HEK293 (cell line): ENCODE data around the gene ADCY6.

Experiments used
- GLIS1 ChIP-seq: fragments of 450-650 bp; formaldehyde crosslinking; IDR thresholded peaks from 2 replicates; pipeline ENCODE4 v1.5.1; 2016; ENCODE audit warnings: missing biosample characterization, missing genetic modification characterization
- PRDM10 ChIP-seq: fragments of 450-650 bp; formaldehyde crosslinking; IDR thresholded peaks from 2 replicates; pipeline ENCODE4 v1.5.1; 2016; ENCODE audit warnings: missing biosample characterization, missing genetic modification characterization
- PRDM4 ChIP-seq: fragments of 450-650 bp; formaldehyde crosslinking; IDR thresholded peaks from 2 replicates; pipeline ENCODE4 v1.5.1; 2017; ENCODE audit warnings: missing biosample characterization, missing genetic modification characterization
- PRDM6 ChIP-seq: fragments of 450-650 bp; formaldehyde crosslinking; IDR thresholded peaks from 2 replicates; pipeline ENCODE4 v1.5.1; 2017; ENCODE audit warnings: missing biosample characterization, missing genetic modification characterization
- RBAK ChIP-seq: fragments of 450-650 bp; formaldehyde crosslinking; IDR thresholded peaks from 2 replicates; pipeline ENCODE4 v1.5.1; 2016; ENCODE audit warnings: missing biosample characterization, missing genetic modification characterization
- SCRT1 ChIP-seq: fragments of 450-650 bp; formaldehyde crosslinking; IDR thresholded peaks from 2 replicates; pipeline ENCODE4 v1.5.1; 2016; ENCODE audit warnings: missing biosample characterization, missing genetic modification characterization, borderline replicate concordance
- SETDB1 ChIP-seq: IDR thresholded peaks from one replicate; pipeline ENCODE4 v1.6.1; 2017; ENCODE audit warnings: mild to moderate bottlenecking, low read length, moderate library complexity, mixed read lengths; ENCODE audit not compliant: insufficient read length
- SP3 ChIP-seq: fragments of 450-650 bp; formaldehyde crosslinking; IDR thresholded peaks from 2 replicates; pipeline ENCODE4 v1.5.1; 2016; ENCODE audit warnings: missing biosample characterization, missing genetic modification characterization
- TRIM28 ChIP-seq: IDR thresholded peaks from 2 replicates; pipeline ENCODE4 v1.6.1; 2011; ENCODE audit warnings: low read length, control low read depth, borderline replicate concordance
- WT1 ChIP-seq: fragments of 450-650 bp; formaldehyde crosslinking; IDR thresholded peaks from 2 replicates; pipeline ENCODE4 v1.5.1; 2016; ENCODE audit warnings: missing biosample characterization, missing genetic modification characterization
- ZBTB11 ChIP-seq: fragments of 450-650 bp; formaldehyde crosslinking; conservative IDR thresholded peaks from 2 replicates; pipeline ENCODE4 v1.5.1; 2016; ENCODE audit warnings: low read depth, missing biosample characterization, missing genetic modification characterization
- ZBTB48 ChIP-seq: fragments of 450-650 bp; formaldehyde crosslinking; IDR thresholded peaks from 2 replicates; pipeline ENCODE4 v1.5.1; 2016; ENCODE audit warnings: missing biosample characterization, missing genetic modification characterization
- ZBTB8A ChIP-seq: fragments of 450-650 bp; formaldehyde crosslinking; IDR thresholded peaks from 2 replicates; pipeline ENCODE4 v1.5.1; 2016; ENCODE audit warnings: missing biosample characterization, missing genetic modification characterization
- ZNF184 ChIP-seq: fragments of 450-650 bp; IDR thresholded peaks from 2 replicates; pipeline ENCODE4 v1.5.1; 2018; ENCODE audit warnings: missing biosample characterization, mild to moderate bottlenecking, missing genetic modification characterization
- ZNF202 ChIP-seq: fragments of 450-650 bp; formaldehyde crosslinking; IDR thresholded peaks from 2 replicates; pipeline ENCODE4 v1.5.1; 2016; ENCODE audit warnings: missing biosample characterization, missing genetic modification characterization, borderline replicate concordance
- ZNF280D ChIP-seq: fragments of 450-650 bp; formaldehyde crosslinking; IDR thresholded peaks from 2 replicates; pipeline ENCODE4 v1.5.1; 2016; ENCODE audit warnings: missing biosample characterization, missing genetic modification characterization
- ZNF292 ChIP-seq: fragments of 450-650 bp; formaldehyde crosslinking; IDR thresholded peaks from 2 replicates; pipeline ENCODE4 v1.5.1; 2016; ENCODE audit warnings: low read depth, missing biosample characterization, missing genetic modification characterization, borderline replicate concordance
- ZNF341 ChIP-seq: fragments of 450-650 bp; formaldehyde crosslinking; IDR thresholded peaks from 2 replicates; pipeline ENCODE4; 2016; ENCODE audit warnings: low read depth, missing biosample characterization, missing genetic modification characterization
- ZNF555 ChIP-seq: fragments of 450-650 bp; formaldehyde crosslinking; conservative IDR thresholded peaks from 2 replicates; pipeline ENCODE4 v1.5.1; 2017; ENCODE audit warnings: missing biosample characterization, mild to moderate bottlenecking, missing genetic modification characterization, inconsistent platforms
- ZNF560 ChIP-seq: fragments of 450-650 bp; formaldehyde crosslinking; IDR thresholded peaks from 2 replicates; pipeline ENCODE4 v1.5.1; 2017; ENCODE audit warnings: missing biosample characterization, missing genetic modification characterization, borderline replicate concordance
- ZNF624 ChIP-seq: fragments of 450-650 bp; formaldehyde crosslinking; IDR thresholded peaks from 2 replicates; pipeline ENCODE4 v1.5.1; 2017; ENCODE audit warnings: missing biosample characterization, missing genetic modification characterization
- ZNF768 ChIP-seq: fragments of 450-650 bp; formaldehyde crosslinking; IDR thresholded peaks from 2 replicates; pipeline ENCODE4 v1.5.1; 2018; ENCODE audit warnings: missing biosample characterization, mild to moderate bottlenecking, missing genetic modification characterization
- ZNF777 ChIP-seq: fragments of 450-650 bp; formaldehyde crosslinking; IDR thresholded peaks from 2 replicates; pipeline ENCODE4 v1.5.1; 2017; ENCODE audit warnings: missing biosample characterization, missing genetic modification characterization, borderline replicate concordance

ADCY6 gene

GRCh38 chr12:48788854-48789775 is at the start of gene ADCY6 (continued):
- TF ChIP-seq PRDM6 (tag by site-specific recombination) (no peak), PRDM4 (tag by site-specific recombination) (no peak), ZBTB11 (peak; percentile 54), ZNF555 (tag by site-specific recombination) (no peak), ZNF768 (tag by site-specific recombination) (no peak), RBAK (no peak), ZNF777 (tag by site-specific recombination) (no peak), ZNF202 (tag by site-specific recombination) (no peak), ZNF341 (tag by site-specific recombination) (peak; percentile 44; the same call in 1 of the 2 replicates), ZNF560 (tag by site-specific recombination) (no peak), SCRT1 (no peak), ZNF624 (tag by site-specific recombination) (no peak), ZBTB8A (tag by site-specific recombination) (no peak; the same call in 1 of the 2 replicates), ZNF184 (tag by site-specific recombination) (no peak), SP3 (tag by site-specific recombination) (peak; percentile 78), ZNF280D (tag by site-specific recombination) (no peak), PRDM10 (tag by site-specific recombination) (peak; percentile 24; the same call in 1 of the 2 replicates), TRIM28 (no peak), GLIS1 (tag by site-specific recombination) (peak; percentile 13; the same call in 1 of the 2 replicates), WT1 (tag by site-specific recombination) (no peak), SETDB1 (no peak), ZNF292 (tag by site-specific recombination) (no peak), ZBTB48 (tag by site-specific recombination) (no peak; the same call in 1 of the 2 replicates)
